D341Med (cell line): ENCODE measurements around the gene LIN54.

Source experiments
- DNase-seq: peaks from one replicate; pipeline ENCODE4 v3.0.0; 2012; ENCODE audit warnings: low spot score

LIN54 gene

GRCh38 chr4:82891707-82892466 is 118.7 kb downstream of the LIN54 start:
- no peak for DNase-seq

- peak; percentile 96 for DNase-seq
Observed at GRCh38 chr4:82890901-82891706, 119.5 kb downstream of the LIN54 start, which contains the start of gene SEC31A. Gene SEC31A, minus strand, starts transcription at chr4:82891153. Its CDS starts 9,217 bp downstream, at chr4:82881936.

- DNase-seq, result no peak
Observed at GRCh38 chr4:82890528-82890900, 120.1 kb downstream of the LIN54 start.

GRCh38 chr4:82889287-82889686 is 121.3 kb downstream of the LIN54 start:
- DNase-seq, result no peak

GRCh38 chr4:82886147-82886942 is 124.3 kb downstream of the LIN54 start:
- no peak for DNase-seq

- DNase-seq, result no peak
Observed at GRCh38 chr4:82885410-82885809, 125.2 kb downstream of the LIN54 start.
